Breast epithelium (tissue), 4 donors: ENCODE data around the gene ABCB8. TPM values are rescaled to one million over a fixed set of nuclear protein-coding genes. Genes with fewer than 3 reads are reported as not detected.

Experiments used
- DNase-seq, 2 donors: peaks; one replicate each; pipeline ENCODE4 v3.0.0-alpha.2; 2019; ENCODE audit warnings: low spot score in 2 of 2
- H3K27ac ChIP-seq, 2 donors: fragments of 200-600 bp; sonication (generic) in 1 of 2; one replicate each; pipeline ENCODE4 v1.5.1; 2016 to 2019; ENCODE audit warnings: mild to moderate bottlenecking in 1 of 2
- H3K27me3 ChIP-seq, 2 donors: fragments of 200-600 bp; sonication (generic) in 1 of 2; one replicate each; pipeline versions ENCODE4 v1.5.1 to v1.6.0; 2017 to 2019; ENCODE audit warnings: control low read depth in 1 of 2, mild to moderate bottlenecking in 1 of 2
- H3K36me3 ChIP-seq: fragments of 200-600 bp; one replicate; pipeline ENCODE4 v1.5.1; 2019
- H3K4me1 ChIP-seq, 2 donors: fragments of 200-600 bp; sonication (generic); one replicate each; pipeline ENCODE4 v1.5.1; 2016 to 2019; ENCODE audit warnings: control low read depth in 1 of 2
- H3K4me3 ChIP-seq, 3 donors: fragments of 200-600 bp; sonication (generic); 1 replicate in 2 of 3; 2 replicates in 1 of 3; pipeline ENCODE4 v1.5.1; 2016 to 2019; ENCODE audit warnings: mild to moderate bottlenecking in 3 of 3, moderate library complexity in 2 of 3
- H3K9me3 ChIP-seq, 2 donors: fragments of 200-600 bp; sonication (generic) in 1 of 2; one replicate each; pipeline ENCODE4 v1.5.1; 2016 to 2019; ENCODE audit warnings: control low read depth in 1 of 2
- CTCF ChIP-seq, 3 donors: fragments of 450-650 bp; IDR thresholded peaks; one replicate each; pipeline ENCODE4 v1.5.1; 2016 to 2017; ENCODE audit warnings: antibody characterized with exemption in 3 of 3, mild to moderate bottlenecking in 3 of 3, moderate library complexity in 3 of 3
- POLR2A ChIP-seq: fragments of 450-650 bp; IDR thresholded peaks from one replicate; pipeline ENCODE4 v1.6.1; 2016; ENCODE audit warnings: antibody characterized with exemption, mild to moderate bottlenecking, moderate library complexity
- POLR2AphosphoS5 ChIP-seq, 3 donors: sonication (generic); formaldehyde crosslinking; IDR thresholded peaks; one replicate each; pipeline ENCODE4 v1.6.1; 2017; ENCODE audit warnings: antibody characterized with exemption in 3 of 3
- intact Hi-C: fragments of 100-400 bp; cut with DNase I; formaldehyde crosslinking; loops from one replicate; pipeline ENCODE4 v1.15.1; 2023; ENCODE audit warnings: low total_unique reads
- total RNA-seq, 3 donors: library from RNA; depleted of rRNA; stranded (reverse); fragments of >200 nt; gene quantifications; one replicate each; pipeline ENCODE4 v1.1.0, GENCODE V29; 2016

The ABCB8 gene
- 10 to 100 TPM; 14.7 to 19.3 (median 17.6) TPM for total RNA-seq

GRCh38 chr7:151028131-151028947 is at the start of gene ABCB8:
TSS of gene ABCB8 (plus strand) at chr7:151028450. CDS start at chr7:151028516, 66 bp downstream.
- H3K27ac ChIP-seq = peak within 1 kb of the TSS; percentile 82 to 90
- H3K27me3 ChIP-seq = no peaks in the 10 kb centered on the region
- peak; percentile 40 to 87 (median 48) for TF ChIP-seq POLR2AphosphoS5 (IDR thresholded peaks at IDR 0.05)
- TF ChIP-seq POLR2A = peak; percentile 48
- TF ChIP-seq CTCF (IDR thresholded peaks at IDR 0.05) = peak; percentile 29 to 81 (median 64)
- DNase-seq = peak; percentile 98 to 100
- H3K4me3 ChIP-seq = peak within 1 kb of the TSS; percentile 64 to 91 (median 66)
- no peaks in the 10 kb centered on the region for H3K9me3 ChIP-seq
- intact Hi-C loops = no loop called here
- no peaks in the 10 kb centered on the region for H3K36me3 ChIP-seq
- H3K4me1 ChIP-seq = no peaks in the 10 kb centered on the region

- TF ChIP-seq CTCF (IDR thresholded peaks at IDR 0.05) (no peak), POLR2AphosphoS5 (IDR thresholded peaks at IDR 0.05) (no peak), POLR2A (no peak)
- no peak overlapping the region for H3K4me3 ChIP-seq
- no peak for DNase-seq
- H3K36me3 ChIP-seq = no peaks in the 10 kb centered on the region
- peaks cover 10 to 26% of the 10 kb centered on the region in 2 donors for H3K27me3 ChIP-seq
- peaks cover 6 to 8% of the 10 kb centered on the region in 2 donors for H3K4me1 ChIP-seq
- intact Hi-C loops = loop anchor here (5.0 kb wide), 1 partner anchor 1067 kb away; no protein-coding TSS in a partner anchor
- H3K27ac ChIP-seq = no peak overlapping the region
- no peaks in the 10 kb centered on the region for H3K9me3 ChIP-seq
Measured at GRCh38 chr7:150979713-150980390, 48.4 kb upstream of the ABCB8 start.

- Histone ChIP-seq H3K36me3 (no peaks in the 10 kb centered on the region), H3K4me1 (peaks cover 0 to 8% of the 10 kb centered on the region in 2 donors), H3K9me3 (no peaks in the 10 kb centered on the region), H3K4me3 (no peak overlapping the region), H3K27me3 (peaks cover 10 to 25% of the 10 kb centered on the region in 2 donors), H3K27ac (no peak overlapping the region)
- TF ChIP-seq CTCF (IDR thresholded peaks at IDR 0.05) (no peak), POLR2AphosphoS5 (IDR thresholded peaks at IDR 0.05) (no peak)
- no peak for DNase-seq
- intact Hi-C loops = no loop called here
Measured at GRCh38 chr7:150980663-150981062, 47.6 kb upstream of the ABCB8 start.

GRCh38 chr7:150981644-150982043 is 46.6 kb upstream of the ABCB8 start:
- DNase-seq = no peak
- no peak overlapping the region for H3K4me3 ChIP-seq
- H3K4me1 ChIP-seq = peaks cover 0 to 8% of the 10 kb centered on the region in 2 donors
- no peaks in the 10 kb centered on the region for H3K9me3 ChIP-seq
- no peaks in the 10 kb centered on the region for H3K36me3 ChIP-seq
- no peak for TF ChIP-seq POLR2A
- no peak for TF ChIP-seq CTCF (IDR thresholded peaks at IDR 0.05)
- no peak for TF ChIP-seq POLR2AphosphoS5 (IDR thresholded peaks at IDR 0.05)
- no peak overlapping the region for H3K27ac ChIP-seq
- intact Hi-C loops = no loop called here
- H3K27me3 ChIP-seq = peaks cover 6 to 20% of the 10 kb centered on the region in 2 donors

GRCh38 chr7:150982351-150982750 is 45.9 kb upstream of the ABCB8 start:
- intact Hi-C loops = no loop called here
- Histone ChIP-seq H3K36me3 (no peaks in the 10 kb centered on the region), H3K4me3 (no peak overlapping the region), H3K27me3 (peaks cover 6 to 14% of the 10 kb centered on the region in 2 donors), H3K27ac (no peak overlapping the region), H3K4me1 (peaks cover 0 to 4% of the 10 kb centered on the region in 2 donors), H3K9me3 (no peaks in the 10 kb centered on the region)
- DNase-seq = no peak
- TF ChIP-seq CTCF (IDR thresholded peaks at IDR 0.05) (no peak), POLR2A (no peak), POLR2AphosphoS5 (IDR thresholded peaks at IDR 0.05) (no peak)
